CD4-positive, alpha-beta T cell (primary cell): ENCODE data around the gene SMOC2. TPM values are rescaled to one million over a fixed set of nuclear protein-coding genes. Genes with fewer than 3 reads are reported as not detected.

ENCODE experiments used
- ATAC-seq: fragments of 200-7000 bp; cut with Tn5 transposase; one replicate; pipeline ENCODE4 v1.10.0; 2022; ENCODE audit warnings: mild to moderate bottlenecking; ENCODE audit not compliant: poor library complexity
- CTCF ChIA-PET: fragments of 350-600 bp; sonication (Branson Sonifier 250); formaldehyde crosslinking; loops from one replicate; lab custom pipeline; 2021; ENCODE audit warnings: antibody characterized with exemption, inconsistent platforms; lab: Charles Lee
- POLR2A ChIA-PET: fragments of 350-600 bp; sonication (Branson Sonifier 250); formaldehyde crosslinking; loops from one replicate; lab custom pipeline; 2021; ENCODE audit warnings: antibody characterized with exemption, inconsistent platforms; lab: Charles Lee
- DNase-seq, 14 experiments: peaks; one replicate each; pipeline ENCODE4 v3.0.0-alpha.2; 2013 to 2020; ENCODE audit warnings: mixed read lengths in 2 of 14
- H3K27ac ChIP-seq, 2 donors: one replicate each; pipeline versions ENCODE4 v1.5.1 to v1.7.0; 2013; ENCODE audit warnings: low read length in 2 of 2, low read depth in 1 of 2, mild to moderate bottlenecking in 1 of 2
- H3K27me3 ChIP-seq, 2 experiments: 1 replicate in 1 of 2; 2 replicates in 1 of 2; pipeline versions ENCODE4 v1.6.1 to v1.7.0; 2013; ENCODE audit warnings: low read length in 2 of 2, control low read depth in 1 of 2, mild to moderate bottlenecking in 1 of 2, moderate library complexity in 1 of 2; ENCODE audit not compliant: insufficient read depth in 2 of 2, control insufficient read depth in 1 of 2
- H3K36me3 ChIP-seq: one replicate; pipeline ENCODE4 v1.6.1; 2013; ENCODE audit warnings: low read length, control low read depth; ENCODE audit not compliant: insufficient read depth
- H3K4me1 ChIP-seq: one replicate; pipeline ENCODE4 v1.6.1; 2013; ENCODE audit warnings: low read length, control low read depth; ENCODE audit not compliant: insufficient read depth
- H3K4me3 ChIP-seq: one replicate; pipeline ENCODE4 v1.5.1; 2013; ENCODE audit warnings: mild to moderate bottlenecking, low read length, moderate library complexity
- H3K9me3 ChIP-seq, 2 experiments: 1 replicate in 1 of 2; 2 replicates in 1 of 2; pipeline versions ENCODE4 v1.6.1 to v1.7.0; 2013; ENCODE audit warnings: low read length in 2 of 2, mild to moderate bottlenecking in 2 of 2, control low read depth in 1 of 2, moderate library complexity in 1 of 2; ENCODE audit not compliant: control insufficient read depth in 1 of 2, insufficient read depth in 1 of 2
- H3K27ac Mint-ChIP-seq: one replicate; pipeline ENCODE4 v1.8.0; 2020; ENCODE audit warnings: mixed read lengths
- H3K27me3 Mint-ChIP-seq: one replicate; pipeline ENCODE4 v1.8.0; 2021; ENCODE audit warnings: mixed read lengths
- H3K36me3 Mint-ChIP-seq: one replicate; pipeline ENCODE4 v1.8.0; 2021; ENCODE audit warnings: low read depth, mixed read lengths
- H3K4me1 Mint-ChIP-seq: one replicate; pipeline ENCODE4 v1.8.0; 2021; ENCODE audit warnings: low read depth, mixed read lengths
- H3K4me3 Mint-ChIP-seq: one replicate; pipeline ENCODE4 v1.8.0; 2020; ENCODE audit warnings: mild to moderate bottlenecking, mixed read lengths
- H3K9me3 Mint-ChIP-seq: one replicate; pipeline ENCODE4 v1.8.0; 2020; ENCODE audit warnings: mixed read lengths
- CTCF ChIP-seq: fragments of 200-600 bp; IDR thresholded peaks from one replicate; pipeline ENCODE4 v1.8.0; 2022; ENCODE audit warnings: antibody characterized with exemption, mild to moderate bottlenecking
- intact Hi-C, 2 experiments: fragments of 100-400 bp; cut with DNase I in 1 of 2; cut with micrococcal nuclease in 1 of 2; formaldehyde crosslinking; loops; one replicate each; pipeline versions ENCODE4 v1.15.1 to v1.9.0; 2023 to 2025; cut with DNase I, micrococcal nuclease
- total RNA-seq, 174 experiments: library from RNA in 2 of 174; stranded (reverse) in 2 of 174; gene quantifications; one replicate each; pipeline ENCODE4 v1.2.3 and lab custom pipeline; 2021 to 2026

The SMOC2 gene
- total RNA-seq, 2 experiments from 2014 or later = not detected

GRCh38 chr6:168634541-168635328 is 193.8 kb downstream of the SMOC2 start:
- Mint-ChIP-seq H3K27me3 (peaks cover 27% of the 10 kb centered on the region), H3K27ac (no peak overlapping the region), H3K36me3 (no peaks in the 10 kb centered on the region), H3K4me3 (no peak overlapping the region), H3K9me3 (no peaks in the 10 kb centered on the region), H3K4me1 (no peaks in the 10 kb centered on the region)
- intact Hi-C loops = no loop called here
- ATAC-seq (no peak), DNase-seq (no peak)
- TF ChIP-seq CTCF = no peak
- CTCF ChIA-PET = no interaction called here
- no peak overlapping the region for H3K27ac ChIP-seq
- no peaks in the 10 kb centered on the region for H3K36me3 ChIP-seq
- POLR2A ChIA-PET = no interaction called here
- peaks cover 0 to 3% of the 10 kb centered on the region in 2 experiments for H3K9me3 ChIP-seq
- H3K27me3 ChIP-seq = no peaks in the 10 kb centered on the region
- no peak overlapping the region for H3K4me3 ChIP-seq
- H3K4me1 ChIP-seq = no peaks in the 10 kb centered on the region

- intact Hi-C loops = no loop called here
- Mint-ChIP-seq H3K4me3 (no peak overlapping the region), H3K27me3 (peaks cover 34% of the 10 kb centered on the region), H3K36me3 (no peaks in the 10 kb centered on the region), H3K4me1 (no peaks in the 10 kb centered on the region), H3K9me3 (no peaks in the 10 kb centered on the region), H3K27ac (no peak overlapping the region)
- H3K9me3 ChIP-seq = peaks cover 0 to 3% of the 10 kb centered on the region in 2 experiments
- H3K27ac ChIP-seq = no peak overlapping the region
- no peak for ATAC-seq
- POLR2A ChIA-PET = no interaction called here
- H3K27me3 ChIP-seq = peaks cover 0 to 2% of the 10 kb centered on the region in 2 experiments
- H3K4me1 ChIP-seq = no peaks in the 10 kb centered on the region
- no peaks in the 10 kb centered on the region for H3K36me3 ChIP-seq
- no peak for DNase-seq
- H3K4me3 ChIP-seq = no peak overlapping the region
- CTCF ChIA-PET = interaction anchor here (0.6 to 1.5 kb wide), 2 partner anchors 8 to 88 kb away, joined by 3 to 5 read pairs; no protein-coding TSS in a partner anchor
- TF ChIP-seq CTCF = no peak
Observed at GRCh38 chr6:168636147-168637004, 195.4 kb downstream of the SMOC2 start.

GRCh38 chr6:168637834-168638233 is 196.8 kb downstream of the SMOC2 start:
- H3K9me3 Mint-ChIP-seq = no peaks in the 10 kb centered on the region
- H3K9me3 ChIP-seq = peaks cover 0 to 3% of the 10 kb centered on the region in 2 experiments
- DNase-seq = no peak
- no peak overlapping the region for H3K27ac ChIP-seq
- POLR2A ChIA-PET = no interaction called here
- peaks cover 30% of the 10 kb centered on the region for H3K27me3 Mint-ChIP-seq
- no peak overlapping the region for H3K4me3 ChIP-seq
- intact Hi-C loops = no loop called here
- no peak overlapping the region for H3K4me3 Mint-ChIP-seq
- no peak for TF ChIP-seq CTCF
- no peaks in the 10 kb centered on the region for H3K4me1 ChIP-seq
- ATAC-seq = no peak
- no peak overlapping the region for H3K27ac Mint-ChIP-seq
- H3K4me1 Mint-ChIP-seq = no peaks in the 10 kb centered on the region
- H3K27me3 ChIP-seq = peaks cover 0 to 2% of the 10 kb centered on the region in 2 experiments
- H3K36me3 Mint-ChIP-seq = no peaks in the 10 kb centered on the region
- CTCF ChIA-PET = interaction anchor here (1.5 kb wide), 1 partner anchor 10 kb away, joined by 3 read pairs; no protein-coding TSS in a partner anchor
- no peaks in the 10 kb centered on the region for H3K36me3 ChIP-seq
